GM12878 (cell line): ENCODE data around the gene GDF11. TPM values are rescaled to one million over a fixed set of nuclear protein-coding genes. Genes with fewer than 3 reads are reported as not detected.

Experiments
- ATAC-seq: fragments of 200-7000 bp; cut with Tn5 transposase; 3 replicates; pipeline ENCODE4 v1.9.1; 2020; ENCODE audit warnings: mild to moderate bottlenecking, moderate library complexity
- BruUV-seq: library from RNA; stranded (reverse); fragments of 400-500 nt; replicated peaks from 2 replicates; lab custom pipeline; 2021; lab: Mats Ljungman, UMichigan
- CTCF ChIA-PET: fragments of 300-600 bp; sonication (Branson Sonifier 250); formaldehyde crosslinking; extraction: SDS; loops from one replicate; lab custom pipeline; 2021; ENCODE audit warnings: inconsistent platforms; lab: Yijun Ruan, JAX
- POLR2A ChIA-PET: fragments of 350-600 bp; formaldehyde crosslinking; extraction: SDS; loops from one replicate; lab custom pipeline; 2021; ENCODE audit warnings: inconsistent platforms; lab: Charles Lee
- RAD21 ChIA-PET: fragments of 300-600 bp; sonication (Branson Sonifier 250); formaldehyde crosslinking; loops from one replicate; lab custom pipeline; 2023; ENCODE audit warnings: antibody characterized with exemption; ENCODE audit not compliant: unreplicated experiment; lab: Charles Lee
- SMC1A ChIA-PET: fragments of 300-600 bp; sonication (Branson Sonifier 250); formaldehyde crosslinking; loops from one replicate; lab custom pipeline; 2023; ENCODE audit not compliant: unreplicated experiment, uncharacterized antibody; lab: Charles Lee
- DNase-seq: peaks from one replicate; pipeline ENCODE4 v3.0.0-alpha.2; 2011; ENCODE audit warnings: low read depth, low spot score
- FAIRE-seq: peaks from 3 replicates; lab custom pipeline; 2011; peaks lifted over from hg19 to GRCh38; lab: Jason Lieb, UNC
- H2AFZ ChIP-seq: 2 replicates; pipeline ENCODE4 v1.6.0; 2011; ENCODE audit warnings: low read depth, low read length, control low read depth; ENCODE audit not compliant: control insufficient read depth
- H3K27ac ChIP-seq: 2 replicates; pipeline ENCODE4 v1.5.1; 2011; ENCODE audit warnings: control low read depth; ENCODE audit not compliant: control insufficient read depth, insufficient read depth
- H3K27me3 ChIP-seq, 2 experiments: replicated peaks in 1 of 2; 2 replicates each; pipeline versions ENCODE4 v1.6.0 to v1.6.1; 2011; ENCODE audit warnings: low read length in 1 of 2; ENCODE audit not compliant: control insufficient read depth in 2 of 2, insufficient read depth in 2 of 2
- H3K36me3 ChIP-seq, 2 experiments: 2 replicates each; pipeline ENCODE4 v1.5.1; 2011; ENCODE audit warnings: low read length in 1 of 2; ENCODE audit not compliant: control insufficient read depth in 2 of 2, insufficient read depth in 2 of 2
- H3K4me1 ChIP-seq: 2 replicates; pipeline ENCODE4 v1.6.1; 2011; ENCODE audit warnings: mild to moderate bottlenecking, low read length, moderate library complexity, mixed read lengths; ENCODE audit not compliant: control insufficient read depth, insufficient read depth
- H3K4me2 ChIP-seq: 2 replicates; pipeline ENCODE4 v1.6.0; 2011; ENCODE audit warnings: control low read depth; ENCODE audit not compliant: control insufficient read depth, insufficient read depth
- H3K4me3 ChIP-seq: fragments of 200-600 bp; sonication (generic); 2 replicates; pipeline ENCODE4 v1.5.1; 2016
- H3K79me2 ChIP-seq: 2 replicates; pipeline ENCODE4 v1.6.0; 2011; ENCODE audit warnings: low read length; ENCODE audit not compliant: control insufficient read depth, insufficient read depth
- H3K9ac ChIP-seq: 2 replicates; pipeline ENCODE4 v1.8.0; 2011; ENCODE audit warnings: low read length, control low read depth, mixed read lengths; ENCODE audit not compliant: control insufficient read depth, insufficient read depth
- H3K9me3 ChIP-seq: replicated peaks from 3 replicates; pipeline ENCODE4 v1.5.1; 2011; ENCODE audit warnings: mild to moderate bottlenecking, low read length; ENCODE audit not compliant: control insufficient read depth, insufficient read depth
- H4K20me1 ChIP-seq: 2 replicates; pipeline ENCODE4 v1.6.0; 2011; ENCODE audit not compliant: control insufficient read depth, insufficient read depth
- ATF2 ChIP-seq: IDR thresholded peaks from 2 replicates; pipeline ENCODE4 v1.6.1; 2012; ENCODE audit warnings: low read length, inconsistent platforms
- FOS ChIP-seq: IDR thresholded peaks from 3 replicates; pipeline ENCODE4 v1.6.1; 2011; ENCODE audit warnings: borderline replicate concordance; ENCODE audit not compliant: insufficient read length; ENCODE audit errors: extremely low read depth
- NFIC ChIP-seq: IDR thresholded peaks from 2 replicates; pipeline ENCODE4 v1.6.1; 2012; ENCODE audit warnings: low read depth, mild to moderate bottlenecking, inconsistent platforms, low read length, moderate library complexity
- PKNOX1 ChIP-seq: fragments of 450-650 bp; IDR thresholded peaks from 2 replicates; pipeline ENCODE4 v1.6.1; 2016; ENCODE audit warnings: mild to moderate bottlenecking
- SIX5 ChIP-seq: IDR thresholded peaks from 2 replicates; pipeline ENCODE4 v1.6.1; 2011; ENCODE audit warnings: mild to moderate bottlenecking, low read depth, low read length, moderate library complexity; ENCODE audit not compliant: severe bottlenecking
- ZNF384 ChIP-seq: IDR thresholded peaks from 2 replicates; pipeline ENCODE4 v1.6.1; 2012; ENCODE audit warnings: low read depth, mild to moderate bottlenecking, low read length, improper control_type of control experiment, borderline replicate concordance
- WGBS: methylation state at CpG from one replicate; pipeline ENCODE4 v1.1.6; 2016; ENCODE audit warnings: low lambda C conversion rate; ENCODE audit not compliant: insufficient replicate concordance, insufficient coverage; ENCODE audit errors: missing lambda C conversion rate; 5-methylcytosine and 5-hydroxymethylcytosine counted together
- in situ Hi-C: fragments of 300-500 bp; cut with MboI; formaldehyde crosslinking; loops from 9 replicates; pipeline ENCODE4 v1.14.3; 2018; ENCODE audit warnings: mixed read lengths
- intact Hi-C: fragments of 100-400 bp; cut with micrococcal nuclease; formaldehyde crosslinking; loops from one replicate; pipeline ENCODE4 v1.14.2; 2022; ENCODE audit not compliant: unreplicated experiment
- polyA plus RNA-seq, 11 experiments: library from polyadenylated mRNA; depleted of rRNA in 4 of 11; unstranded in 6 of 11; stranded (reverse) in 5 of 11; fragments of >200 nt; fragmentation: Nextera tagmentation in 4 of 11; fragmentation: Illumina TruSeq in 1 of 11; extraction: Ambion mirVana in 4 of 11; extraction: Trizol in 1 of 11; gene quantifications; 1 replicate in 1 of 11; 2 replicates in 10 of 11; pipeline versions ENCODE4 v1.2.1 to v1.2.3, GENCODE V29; 2011 to 2016; ENCODE audit warnings: inconsistent platforms in 2 of 11, missing spikeins in 2 of 11, low read depth in 1 of 11
- total RNA-seq, 4 experiments: library from RNA; depleted of rRNA in 3 of 4; stranded (reverse); fragments of >200 nt in 3 of 4; fragmentation: Illumina TruSeq in 1 of 4; extraction: Trizol in 1 of 4; gene quantifications; 2 replicates each; pipeline versions ENCODE4 v1.2.1 to v1.2.3, GENCODE V29; 2013 to 2021

The GDF11 gene
- total and polyA plus RNA-seq, 10 of the 15 experiments (the other 5 are each of a cell fraction or from before 2014, with no cell fraction given) = 0.83 to 15.4 (median 4.3) TPM

GRCh38 chr12:55718015-55718414 lies 24.9 kb upstream of the GDF11 start:
- H3K4me2 ChIP-seq = peak overlapping the region; percentile 100
- no peak for FAIRE-seq

More at GRCh38 chr12:55718015-55718414, 24.9 kb upstream of the GDF11 start:
- WGBS = 59% methylated on average over 4 of the region's 4 CpGs
- ChIA-PET SMC1A (interaction anchor here (0.8 to 4.0 kb wide), 7 partner anchors 12 to 100 kb away, joined by 3 to 29 read pairs (median 10); partner anchors contain the start of genes CD63, ORMDL2 and SARNP), POLR2A (interaction anchor here (0.7 to 3.5 kb wide), 7 partner anchors 11 to 504 kb away, joined by 3 to 39 read pairs (median 4); partner anchors contain the start of genes CD63 and RNF41), CTCF (interaction anchor here (0.5 to 11.4 kb wide), 8 partner anchors 12 to 112 kb away, joined by 3 to 205 read pairs (median 10); partner anchors contain the start of gene CD63), RAD21 (interaction anchor here (1.6 to 11.0 kb wide), 4 partner anchors 12 to 72 kb away, joined by 3 to 113 read pairs (median 11); partner anchors contain the start of gene CD63)
- H3K27me3 ChIP-seq = no peaks in the 10 kb centered on the region
- peak overlapping the region; percentile 92; the same call in 1 of the 2 replicates for H3K9ac ChIP-seq
- peaks cover 0 to 2% of the 10 kb centered on the region in 2 experiments; a peak in 1 of 4 replicates for H3K36me3 ChIP-seq
- intact Hi-C loops = no loop called here
- no peak for ATAC-seq
- H3K79me2 ChIP-seq = peaks cover 13% of the 10 kb centered on the region
- in situ Hi-C loops = no loop called here
- H3K27ac ChIP-seq = peak overlapping the region; percentile 95
- BruUV-seq = no TSS peak
- peak overlapping the region; percentile 81 for H3K4me3 ChIP-seq
- peaks cover 25% of the 10 kb centered on the region for H3K4me1 ChIP-seq
- TF ChIP-seq PKNOX1 (no peak), SIX5 (no peak), ZNF384 (no peak), ATF2 (0 out of 2 replicates have a peak, but pooled peaks have one; percentile 4), FOS (no peak), NFIC (peak; percentile 13; the same call in 1 of the 2 replicates)
- H3K9me3 ChIP-seq = no peaks in the 10 kb centered on the region
- DNase-seq = no peak
- no peaks in the 10 kb centered on the region for H4K20me1 ChIP-seq
- no peak overlapping the region for H2AFZ ChIP-seq
